Stomach (tissue), 4 donors: ENCODE data around the gene RPL21.

ENCODE experiments used
- EP300 ChIP-seq: sonication (generic); formaldehyde crosslinking; IDR thresholded peaks from one replicate; pipeline ENCODE4 v1.6.1; 2017; ENCODE audit warnings: antibody characterized with exemption
- POLR2A ChIP-seq, 4 donors: fragments of 450-650 bp; IDR thresholded peaks; one replicate each; pipeline ENCODE4 v1.6.1; 2016; ENCODE audit warnings: antibody characterized with exemption in 4 of 4, control low read depth in 2 of 4, mild to moderate bottlenecking in 1 of 4, moderate library complexity in 1 of 4
- POLR2AphosphoS5 ChIP-seq, 3 donors: sonication (generic); formaldehyde crosslinking; IDR thresholded peaks; one replicate each; pipeline ENCODE4 v1.6.1; 2016; ENCODE audit warnings: antibody characterized with exemption in 3 of 3
- TF ChIP-seq, protein P1 (sequence below), 7 experiments: fragments of 450-650 bp in 4 of 7; fragments of 200-600 bp in 3 of 7; sonication (generic) in 3 of 7; IDR thresholded peaks; one replicate each; pipeline ENCODE4 v1.5.1; 2016 to 2019; ENCODE audit warnings: antibody characterized with exemption in 7 of 7, control low read depth in 2 of 7, mild to moderate bottlenecking in 1 of 7

GRCh38 chr13:27245610-27246009 lies 5.7 kb upstream of the RPL21 start:
- TF ChIP-seq, protein P1, sequence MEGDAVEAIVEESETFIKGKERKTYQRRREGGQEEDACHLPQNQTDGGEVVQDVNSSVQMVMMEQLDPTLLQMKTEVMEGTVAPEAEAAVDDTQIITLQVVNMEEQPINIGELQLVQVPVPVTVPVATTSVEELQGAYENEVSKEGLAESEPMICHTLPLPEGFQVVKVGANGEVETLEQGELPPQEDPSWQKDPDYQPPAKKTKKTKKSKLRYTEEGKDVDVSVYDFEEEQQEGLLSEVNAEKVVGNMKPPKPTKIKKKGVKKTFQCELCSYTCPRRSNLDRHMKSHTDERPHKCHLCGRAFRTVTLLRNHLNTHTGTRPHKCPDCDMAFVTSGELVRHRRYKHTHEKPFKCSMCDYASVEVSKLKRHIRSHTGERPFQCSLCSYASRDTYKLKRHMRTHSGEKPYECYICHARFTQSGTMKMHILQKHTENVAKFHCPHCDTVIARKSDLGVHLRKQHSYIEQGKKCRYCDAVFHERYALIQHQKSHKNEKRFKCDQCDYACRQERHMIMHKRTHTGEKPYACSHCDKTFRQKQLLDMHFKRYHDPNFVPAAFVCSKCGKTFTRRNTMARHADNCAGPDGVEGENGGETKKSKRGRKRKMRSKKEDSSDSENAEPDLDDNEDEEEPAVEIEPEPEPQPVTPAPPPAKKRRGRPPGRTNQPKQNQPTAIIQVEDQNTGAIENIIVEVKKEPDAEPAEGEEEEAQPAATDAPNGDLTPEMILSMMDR (IDR thresholded peaks at IDR 0.05): no peak
- TF ChIP-seq POLR2A (IDR thresholded peaks at IDR 0.05) (no peak), EP300 (no peak), POLR2AphosphoS5 (IDR thresholded peaks at IDR 0.05) (no peak)
